Keratinocyte (primary cell): ENCODE results near the gene SVOPL. TPM values are rescaled to one million over a fixed set of nuclear protein-coding genes. Genes with fewer than 3 reads are reported as not detected.

Experiments used
- DNase-seq: peaks from one replicate; pipeline ENCODE4 v3.0.0-alpha.2; 2011; ENCODE audit warnings: low read depth, missing footprints, low spot score
- FAIRE-seq: peaks from 2 replicates; lab custom pipeline; 2011; peaks lifted over from hg19 to GRCh38; lab: Jason Lieb, UNC
- H2AFZ ChIP-seq: 2 replicates; pipeline ENCODE4 v1.6.0; 2012; ENCODE audit warnings: low read length, control low read depth, inconsistent platforms; ENCODE audit not compliant: control insufficient read depth
- H3K27ac ChIP-seq: 2 replicates; pipeline ENCODE4 v1.5.1; 2011; ENCODE audit warnings: low read length; ENCODE audit not compliant: control insufficient read depth, insufficient read depth
- H3K27me3 ChIP-seq: 3 replicates; pipeline ENCODE4 v1.6.0; 2011; ENCODE audit warnings: low read length; ENCODE audit not compliant: control insufficient read depth, insufficient read depth; ENCODE audit errors: extremely low read depth
- H3K36me3 ChIP-seq, 2 experiments: 2 replicates in 1 of 2; 3 replicates in 1 of 2; pipeline ENCODE4 v1.5.1; 2011; ENCODE audit warnings: low read length in 2 of 2, mild to moderate bottlenecking in 1 of 2; ENCODE audit not compliant: control insufficient read depth in 2 of 2, insufficient read depth in 2 of 2; ENCODE audit errors: extremely low read depth in 1 of 2
- H3K4me1 ChIP-seq: 3 replicates; pipeline ENCODE4 v1.5.1; 2011; ENCODE audit warnings: low read length; ENCODE audit not compliant: control insufficient read depth, insufficient read depth; ENCODE audit errors: extremely low read depth
- H3K4me2 ChIP-seq: 3 replicates; pipeline ENCODE4 v1.6.0; 2011; ENCODE audit warnings: low read depth, low read length; ENCODE audit not compliant: control insufficient read depth, insufficient read depth; ENCODE audit errors: extremely low read depth
- H3K4me3 ChIP-seq, 3 experiments: fragments of 200-600 bp in 1 of 3; sonication (generic) in 1 of 3; 2 replicates in 2 of 3; 3 replicates in 1 of 3; pipeline ENCODE4 v1.5.1; 2011 to 2016; ENCODE audit warnings: low read length in 3 of 3, mild to moderate bottlenecking in 3 of 3, control low read depth in 2 of 3, inconsistent platforms in 1 of 3, low read depth in 1 of 3, mixed read lengths in 1 of 3, mixed run types in 1 of 3, moderate library complexity in 1 of 3; ENCODE audit not compliant: control insufficient read depth in 2 of 3, insufficient read depth in 2 of 3; ENCODE audit errors: extremely low read depth in 1 of 3
- H3K79me2 ChIP-seq: 2 replicates; pipeline ENCODE4 v1.6.0; 2012; ENCODE audit warnings: low read length; ENCODE audit not compliant: control insufficient read depth, insufficient read depth
- H3K9ac ChIP-seq: 3 replicates; pipeline ENCODE4 v1.6.0; 2011; ENCODE audit warnings: low read length; ENCODE audit not compliant: control insufficient read depth, insufficient read depth; ENCODE audit errors: extremely low read depth
- H3K9me1 ChIP-seq: 3 replicates; pipeline ENCODE4 v1.6.0; 2011; ENCODE audit warnings: low read length; ENCODE audit not compliant: control insufficient read depth, insufficient read depth; ENCODE audit errors: extremely low read depth
- H3K9me3 ChIP-seq: 2 replicates; pipeline ENCODE4 v1.5.1; 2012; ENCODE audit warnings: low read depth, low read length; ENCODE audit not compliant: control insufficient read depth
- H4K20me1 ChIP-seq: 3 replicates; pipeline ENCODE4 v1.6.0; 2011; ENCODE audit warnings: low read length; ENCODE audit not compliant: control insufficient read depth, insufficient read depth; ENCODE audit errors: extremely low read depth
- CTCF ChIP-seq, 3 experiments: IDR thresholded peaks in 1 of 3; conservative IDR thresholded peaks in 1 of 3; optimal IDR thresholded peaks in 1 of 3; 2 replicates in 2 of 3; 3 replicates in 1 of 3; pipeline versions ENCODE3 to v1.5.1; 2011; ENCODE audit warnings: low read length in 3 of 3, mild to moderate bottlenecking in 3 of 3, moderate library complexity in 2 of 3, control low read depth in 1 of 3, inconsistent platforms in 1 of 3; ENCODE audit not compliant: insufficient read depth in 2 of 3; ENCODE audit errors: extremely low read depth in 1 of 3
- EZH2 ChIP-seq: IDR thresholded peaks from one replicate; pipeline ENCODE4 v1.6.1; 2012; ENCODE audit warnings: inconsistent platforms, mild to moderate bottlenecking, low read length, moderate library complexity
- dilution Hi-C: fragments of 300-500 bp; cut with MboI; formaldehyde crosslinking; loops from one replicate; pipeline ENCODE4 v1.7.0; 2020; ENCODE audit warnings: low sequenced_read_pairs; ENCODE audit not compliant: extremely low pct_ligation_motif_present
- polyA plus RNA-seq, 5 experiments: library from polyadenylated mRNA; depleted of rRNA in 3 of 5; stranded (reverse) in 3 of 5; stranded (forward) in 1 of 5; unstranded in 1 of 5; fragments of >200 nt; gene quantifications; 1 replicate in 1 of 5; 2 replicates in 3 of 5; 3 replicates in 1 of 5; pipeline versions ENCODE4 v1.2.1 to v1.2.3, GENCODE V29; 2011 to 2012; ENCODE audit warnings: missing spikeins in 2 of 5, low read depth in 1 of 5, low replicate concordance in 1 of 5

Gene SVOPL
- polyA plus RNA-seq, 1 donor (not counting 4 experiments of a cell fraction or from before 2014, with no cell fraction given): not detected

- DNase-seq: no peak
- TF ChIP-seq CTCF (optimal IDR thresholded peaks at IDR 0.05 in 1 of 3, IDR thresholded peaks at IDR 0.05 in 1 of 3, conservative IDR thresholded peaks at IDR 0.05 in 1 of 3; ENCODE audit: extremely low read depth in 1 of 3, insufficient read depth in 2 of 3, low read length in 3 of 3) (no peak), EZH2 (no peak)
- Histone ChIP-seq H3K4me3 (no peak overlapping the region), H3K4me2 (no peak overlapping the region), H3K9ac (no peak overlapping the region), H2AFZ (no peak overlapping the region), H3K9me3 (peaks cover 2% of the 10 kb centered on the region), H3K27ac (no peak overlapping the region), H3K79me2 (no peaks in the 10 kb centered on the region), H4K20me1 (no peaks in the 10 kb centered on the region), H3K4me1 (no peaks in the 10 kb centered on the region), H3K27me3 (no peaks in the 10 kb centered on the region), H3K9me1 (no peaks in the 10 kb centered on the region), H3K36me3 (no peaks in the 10 kb centered on the region)
- dilution Hi-C loops: no loop called here
- no peak for FAIRE-seq
Measured at GRCh38 chr7:138749960-138750359, 48.8 kb upstream of the SVOPL start.

DNA sequence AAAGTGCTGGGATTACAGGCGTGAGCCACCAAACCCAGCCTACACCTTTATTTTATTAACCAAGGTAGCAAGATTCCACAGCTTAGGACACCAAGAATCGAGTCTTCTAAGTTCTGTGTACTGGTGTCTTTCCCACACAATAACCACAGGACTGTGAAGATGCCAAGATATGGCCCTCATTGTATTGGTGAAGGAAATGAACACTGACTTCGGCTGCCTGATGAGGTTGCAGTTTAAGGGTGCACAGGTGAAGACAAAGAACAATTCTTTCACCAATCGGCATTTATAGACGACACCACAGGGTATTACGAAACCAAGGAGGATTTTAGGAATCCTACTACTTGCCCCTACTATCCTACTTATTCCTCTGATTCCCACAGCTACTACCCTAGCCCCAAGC is 47.5 kb upstream of the SVOPL start:
- Histone ChIP-seq H3K36me3 (no peaks in the 10 kb centered on the region), H3K79me2 (no peaks in the 10 kb centered on the region), H3K4me3 (no peak overlapping the region), H3K4me2 (no peak overlapping the region), H3K4me1 (no peaks in the 10 kb centered on the region), H3K27me3 (no peaks in the 10 kb centered on the region), H4K20me1 (no peaks in the 10 kb centered on the region), H3K27ac (no peak overlapping the region), H3K9me1 (no peaks in the 10 kb centered on the region), H2AFZ (no peak overlapping the region), H3K9me3 (peaks cover 2% of the 10 kb centered on the region), H3K9ac (no peak overlapping the region)
- no peak for DNase-seq
- dilution Hi-C loops: no loop called here
- FAIRE-seq: no peak
- no peak for TF ChIP-seq EZH2
- TF ChIP-seq CTCF (optimal IDR thresholded peaks at IDR 0.05 in 1 of 3, IDR thresholded peaks at IDR 0.05 in 1 of 3, conservative IDR thresholded peaks at IDR 0.05 in 1 of 3; ENCODE audit: extremely low read depth in 1 of 3, insufficient read depth in 2 of 3, low read length in 3 of 3): no peak
